Stimulated activated CD8-positive, alpha-beta memory T cell treated with anti-CD3 and anti-CD28 coated beads, Interleukin-7, amount 100 ng/mL, for 4 hours (primary cell): ENCODE data around the gene FGF2.
"Not testable (repeated sequence)": the region's sequence is repeated elsewhere in the genome, so short reads cannot be mapped to it uniquely, and the experiment has no call there.

Experiments used
- DNase-seq, 2 donors: peaks; one replicate each; pipeline ENCODE4 v3.0.0-alpha.2; 2020; ENCODE audit warnings: low read depth in 2 of 2

Gene FGF2

GRCh38 chr4:122845760-122846159 lies 19.1 kb downstream of the FGF2 start:
- DNase-seq = no peak

- no peak for DNase-seq
These were observed 21.3 kb downstream of the FGF2 start for GRCh38 chr4:122847931-122848330.

GRCh38 chr4:122849789-122850188 lies 23.2 kb downstream of the FGF2 start:
- not testable (repeated sequence) for DNase-seq

GRCh38 chr4:122851568-122851967 lies 24.9 kb downstream of the FGF2 start:
- no peak for DNase-seq

- DNase-seq = no peak
These were observed 28.1 kb downstream of the FGF2 start for GRCh38 chr4:122854447-122855352.

DNA sequence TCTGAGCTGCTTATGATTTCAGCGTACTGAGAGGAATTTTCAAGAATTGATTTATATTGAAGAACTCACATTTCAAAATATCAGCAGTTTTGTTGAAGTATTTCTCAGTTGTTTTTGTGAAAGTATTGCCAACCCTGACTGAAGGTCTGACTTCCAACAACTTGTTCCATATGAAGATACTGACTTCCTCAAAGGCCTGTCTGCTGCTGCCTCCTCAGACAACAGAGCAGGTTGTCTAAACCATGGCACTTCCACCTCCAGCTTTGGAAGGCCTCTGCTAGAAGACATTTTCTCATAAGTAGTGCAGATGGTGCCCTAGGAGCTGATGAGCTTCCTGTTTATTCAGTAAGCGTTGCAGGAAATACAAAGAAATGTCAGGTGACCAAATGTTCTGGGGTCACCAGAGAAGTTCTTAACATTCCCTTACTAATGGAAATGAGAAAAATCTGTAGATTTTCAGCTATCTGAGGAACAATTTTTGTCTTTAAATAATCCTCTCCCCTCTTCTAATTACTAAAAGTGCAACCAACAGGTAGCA lies 28.8 kb downstream of the FGF2 start:
- no peak for DNase-seq

GRCh38 chr4:122857160-122857559 lies 30.5 kb downstream of the FGF2 start:
- DNase-seq = no peak

DNA sequence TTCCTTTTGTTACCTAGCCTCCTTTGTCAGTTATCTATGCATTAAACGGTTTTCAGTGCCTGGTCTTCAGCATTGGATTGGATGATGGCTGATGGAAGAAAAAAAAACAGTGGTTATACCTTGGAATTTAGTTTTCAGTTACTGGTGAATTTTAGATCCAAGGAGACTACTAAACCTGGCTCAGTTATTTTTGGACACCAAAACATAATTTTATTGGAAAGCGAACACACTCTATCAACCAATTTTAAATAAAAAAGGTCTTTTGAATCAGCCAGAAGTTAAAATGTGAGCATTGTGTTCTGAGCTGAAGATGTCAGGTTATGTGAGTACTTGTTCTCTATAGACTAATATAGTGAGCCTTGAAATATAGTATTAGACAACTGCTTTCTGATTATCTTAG lies 32.1 kb downstream of the FGF2 start:
- no peak for DNase-seq

- DNase-seq = no peak
These were observed 34.7 kb downstream of the FGF2 start for GRCh38 chr4:122861172-122861943.

GRCh38 chr4:122863639-122864038 lies 37.0 kb downstream of the FGF2 start:
- DNase-seq = no peak

DNA sequence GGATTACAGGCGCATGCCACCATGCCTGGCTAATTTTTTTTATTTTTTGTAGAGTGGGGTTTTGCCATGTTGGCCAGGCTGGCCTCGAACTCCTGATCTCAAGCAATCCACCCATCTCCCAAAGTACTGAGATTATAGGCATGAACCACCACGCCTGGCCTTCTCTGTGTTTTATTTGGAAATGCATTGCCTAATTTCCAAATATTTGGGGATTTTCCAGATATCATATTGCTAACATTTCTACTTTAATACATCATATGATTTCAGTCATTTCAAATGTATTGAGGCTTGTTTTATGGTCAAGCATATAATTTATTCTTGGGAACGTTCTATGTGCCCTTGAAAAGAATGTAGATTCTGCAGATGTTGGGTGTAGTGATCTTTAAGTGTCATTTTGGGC lies 38.8 kb downstream of the FGF2 start:
- no peak for DNase-seq

- not testable (repeated sequence) for DNase-seq
These were observed 41.6 kb downstream of the FGF2 start for GRCh38 chr4:122868235-122868634.

DNA sequence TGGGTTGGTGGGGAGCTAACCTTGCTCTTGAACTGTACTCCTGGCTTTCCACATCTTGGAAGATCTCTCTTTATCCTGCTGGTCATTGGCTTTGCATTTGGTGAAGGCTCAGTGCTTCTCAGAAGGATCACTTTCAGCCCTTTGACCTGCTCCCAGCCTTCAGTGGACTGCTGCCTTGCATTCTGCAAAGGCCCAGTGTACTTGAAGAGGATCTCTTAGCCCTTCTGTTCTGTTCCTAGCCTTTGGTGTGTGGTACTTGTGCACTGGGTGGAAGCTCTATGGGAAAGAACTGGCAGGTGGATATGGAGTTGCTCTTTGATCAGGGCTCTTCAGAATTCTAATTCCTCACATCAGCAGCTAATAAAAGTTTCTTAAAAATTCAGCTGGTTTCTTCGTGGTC lies 46.5 kb downstream of the FGF2 start:
- no peak for DNase-seq

DNA sequence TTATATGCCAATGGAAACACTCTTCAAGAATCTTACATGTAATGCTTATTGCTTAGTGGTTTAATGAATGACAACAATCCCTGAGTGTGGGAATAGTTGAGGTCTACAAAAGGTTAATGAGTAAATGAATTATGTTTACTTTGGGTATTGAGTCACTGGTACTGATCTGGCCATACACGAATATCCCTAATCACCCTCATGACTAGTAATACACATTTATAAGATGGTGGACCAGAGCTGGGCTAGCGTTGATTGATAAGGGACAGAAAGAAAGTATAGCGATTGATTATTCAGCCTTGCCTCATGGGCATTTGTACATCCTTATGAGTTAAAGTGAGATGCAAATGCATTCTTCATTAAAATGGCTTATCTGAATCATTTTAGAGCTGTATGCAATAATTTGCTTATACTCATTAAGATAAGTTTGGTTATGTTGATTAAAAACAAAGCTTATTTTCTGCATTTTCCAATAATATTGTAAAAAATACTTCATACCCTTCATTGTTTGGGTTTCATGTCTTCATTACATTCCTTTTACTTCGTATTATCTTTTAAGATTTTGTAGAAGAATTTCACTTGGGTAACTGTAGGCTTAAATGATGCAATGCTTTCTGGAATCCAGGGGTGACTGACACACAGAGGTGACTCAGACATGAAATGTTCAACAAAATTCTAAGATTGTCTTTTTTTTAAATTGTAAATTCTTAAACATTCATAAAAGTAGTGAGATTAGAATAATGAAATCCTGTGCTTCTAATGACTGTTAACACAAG lies 47.4 kb downstream of the FGF2 start:
- no peak for DNase-seq

GRCh38 chr4:122875949-122876348 lies 49.3 kb downstream of the FGF2 start:
- no peak for DNase-seq

- no peak for DNase-seq
These were observed 49.8 kb downstream of the FGF2 start for GRCh38 chr4:122876456-122876855.

GRCh38 chr4:122879001-122879400 lies 52.4 kb downstream of the FGF2 start:
- DNase-seq = no peak

DNA sequence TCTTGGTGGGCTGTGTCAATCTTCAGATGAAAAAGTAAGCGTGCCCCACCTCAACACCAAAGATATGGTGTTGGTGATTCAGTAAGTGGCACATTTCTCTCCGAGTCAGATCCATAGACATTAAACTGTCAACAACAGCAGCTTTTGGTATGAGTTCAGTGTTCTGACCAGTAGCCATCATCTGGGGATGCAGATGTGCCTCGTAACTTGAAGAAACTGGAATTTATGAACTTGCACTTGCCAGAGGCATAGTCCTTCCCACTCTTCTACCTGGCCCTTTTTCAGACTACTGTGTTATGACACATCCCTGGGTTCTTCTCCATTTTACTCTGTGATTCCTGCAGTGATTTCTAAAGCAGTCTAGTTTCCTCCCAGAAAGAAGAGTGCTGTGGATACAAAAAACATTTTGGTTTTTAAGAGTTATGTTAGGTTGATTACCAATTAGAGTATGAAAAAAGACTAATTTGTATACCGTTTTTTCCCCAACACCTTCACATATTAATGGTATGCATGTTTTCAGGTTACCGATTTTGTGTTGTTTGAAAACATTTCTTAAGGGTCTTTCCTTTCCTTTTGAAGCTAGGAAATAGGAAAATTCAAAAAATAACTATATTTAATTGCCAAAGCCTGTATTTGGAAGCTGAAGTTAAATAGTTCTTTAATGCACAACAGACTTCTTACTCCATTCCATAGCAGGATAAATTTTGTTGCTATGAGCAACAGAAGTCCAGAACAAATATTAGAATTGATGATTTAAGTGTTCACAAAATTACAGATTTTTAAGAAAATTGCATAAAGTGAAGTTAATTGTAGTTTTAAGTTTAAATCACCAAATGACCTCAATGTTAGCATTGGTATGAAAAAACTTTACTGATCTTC lies 56.5 kb downstream of the FGF2 start:
- no peak for DNase-seq

- DNase-seq = no peak
These were observed 57.9 kb downstream of the FGF2 start for GRCh38 chr4:122884499-122884898.

DNA sequence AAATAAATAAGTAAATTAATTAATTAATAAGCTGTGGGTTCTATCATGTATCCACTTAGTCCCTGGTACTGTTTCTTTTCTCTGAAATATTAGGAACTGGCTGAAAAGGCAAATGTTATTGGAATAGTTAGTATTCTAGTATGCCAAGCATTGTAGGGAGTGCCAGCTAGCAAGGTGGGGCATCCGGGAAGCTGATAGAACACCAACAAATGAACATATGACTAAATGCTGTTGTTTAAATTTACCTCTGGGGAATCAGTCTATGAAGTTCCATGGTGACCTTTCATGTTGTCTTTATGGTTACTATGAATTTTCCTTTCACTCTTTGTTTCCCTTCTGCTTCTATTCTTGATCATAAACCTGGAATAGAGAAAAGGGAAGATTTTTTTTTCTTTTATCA lies 63.1 kb downstream of the FGF2 start:
- DNase-seq = no peak
